H1 (cell line): Measurements from ENCODE around the gene FAM184B.

Experiments
- CBX5 ChIP-seq: fragments of 300-800, 300-1000 bp; sonication (generic); IDR thresholded peaks from 2 replicates; pipeline ENCODE4 v1.7.1; 2016; ENCODE audit warnings: antibody characterized with exemption, low read length, low read depth
- CHD7 ChIP-seq: fragments of 300-600 bp; sonication (generic); IDR thresholded peaks from 2 replicates; pipeline ENCODE4 v1.7.1; 2012; ENCODE audit warnings: low read length, moderate library complexity, mild to moderate bottlenecking, inconsistent platforms; ENCODE audit not compliant: insufficient replicate concordance
- CTCF ChIP-seq, 3 experiments: IDR thresholded peaks; 1 replicate in 2 of 3; 2 replicates in 1 of 3; pipeline versions ENCODE4 v1.5.1 to v1.6.1; 2011; ENCODE audit warnings: low read length in 3 of 3, mild to moderate bottlenecking in 3 of 3, inconsistent platforms in 2 of 3, low read depth in 1 of 3, moderate library complexity in 1 of 3; ENCODE audit not compliant: insufficient read depth in 1 of 3; ENCODE audit errors: control extremely low read depth in 1 of 3
- EP300 ChIP-seq, 2 experiments: IDR thresholded peaks; 1 replicate in 1 of 2; 2 replicates in 1 of 2; pipeline ENCODE4 v1.6.1; 2011 to 2012; ENCODE audit warnings: low read depth in 2 of 2, low read length in 2 of 2, mild to moderate bottlenecking in 2 of 2, borderline replicate concordance in 1 of 2, inconsistent platforms in 1 of 2, moderate library complexity in 1 of 2
- POLR2A ChIP-seq, 2 experiments: IDR thresholded peaks; 1 replicate in 1 of 2; 2 replicates in 1 of 2; pipeline ENCODE4 v1.6.1; 2011; ENCODE audit warnings: low read depth in 2 of 2, low read length in 2 of 2, mild to moderate bottlenecking in 2 of 2; ENCODE audit errors: control extremely low read depth in 1 of 2
- RAD21 ChIP-seq, 2 experiments: IDR thresholded peaks in 1 of 2; conservative IDR thresholded peaks in 1 of 2; 2 replicates each; pipeline ENCODE4 v1.6.1; 2011; ENCODE audit warnings: low read depth in 2 of 2, low read length in 2 of 2, improper control_type of control experiment in 1 of 2, inconsistent platforms in 1 of 2, mild to moderate bottlenecking in 1 of 2, moderate library complexity in 1 of 2
- RFX5 ChIP-seq: IDR thresholded peaks from 2 replicates; pipeline ENCODE4 v1.6.1; 2011; ENCODE audit warnings: low read depth, low read length, improper control_type of control experiment, borderline replicate concordance
- RNF2 ChIP-seq: fragments of 200-900, 300-1000 bp; sonication (generic); IDR thresholded peaks from 2 replicates; pipeline ENCODE4 v1.7.1; 2016; ENCODE audit warnings: borderline replicate concordance, low read depth, mild to moderate bottlenecking, antibody characterized with exemption, low read length; ENCODE audit not compliant: poor library complexity, severe bottlenecking; ENCODE audit errors: missing control alignments
- SIN3A ChIP-seq, 2 experiments: IDR thresholded peaks in 1 of 2; conservative IDR thresholded peaks in 1 of 2; 2 replicates each; pipeline ENCODE4 v1.6.1; 2011 to 2012; ENCODE audit warnings: low read length in 2 of 2, improper control_type of control experiment in 1 of 2, low read depth in 1 of 2, mild to moderate bottlenecking in 1 of 2
- SIX5 ChIP-seq: IDR thresholded peaks from 2 replicates; pipeline ENCODE4 v1.6.1; 2011; ENCODE audit warnings: mild to moderate bottlenecking, low read depth, low read length
- TAF1 ChIP-seq: IDR thresholded peaks from 2 replicates; pipeline ENCODE4 v1.6.1; 2011; ENCODE audit warnings: mild to moderate bottlenecking, low read depth, low read length

- TF ChIP-seq POLR2A (IDR thresholded peaks at IDR 0.05; ENCODE audit: control extremely low read depth in 1 of 2, low read depth in 2 of 2, low read length in 2 of 2) (no peak), EP300 (IDR thresholded peaks at IDR 0.05; ENCODE audit: borderline replicate concordance in 1 of 2, low read depth in 2 of 2, low read length in 2 of 2) (no peak), RFX5 (no peak), RNF2 (no peak), TAF1 (no peak), CTCF (IDR thresholded peaks at IDR 0.05; ENCODE audit: control extremely low read depth in 1 of 3, insufficient read depth in 1 of 3, low read depth in 1 of 3, low read length in 3 of 3) (no peak), SIX5 (no peak), SIN3A (conservative IDR thresholded peaks at IDR 0.05 in 1 of 2, IDR thresholded peaks at IDR 0.05 in 1 of 2; ENCODE audit: low read depth in 1 of 2, low read length in 2 of 2) (no peak), CBX5 (no peak), CHD7 (no peak), RAD21 (IDR thresholded peaks at IDR 0.05 in 1 of 2, conservative IDR thresholded peaks at IDR 0.05 in 1 of 2; ENCODE audit: low read depth in 2 of 2, low read length in 2 of 2) (no peak)
Observed at GRCh38 chr4:17770845-17771244, 10.6 kb downstream of the FAM184B start.
